ENCODE data around the gene CIDEB. TPM values are rescaled to one million over a fixed set of nuclear protein-coding genes. Genes with fewer than 3 reads are reported as not detected.

CIDEB gene
- total RNA-seq, 1 experiment from 2014 or later, result 0.22 TPM

DNA sequence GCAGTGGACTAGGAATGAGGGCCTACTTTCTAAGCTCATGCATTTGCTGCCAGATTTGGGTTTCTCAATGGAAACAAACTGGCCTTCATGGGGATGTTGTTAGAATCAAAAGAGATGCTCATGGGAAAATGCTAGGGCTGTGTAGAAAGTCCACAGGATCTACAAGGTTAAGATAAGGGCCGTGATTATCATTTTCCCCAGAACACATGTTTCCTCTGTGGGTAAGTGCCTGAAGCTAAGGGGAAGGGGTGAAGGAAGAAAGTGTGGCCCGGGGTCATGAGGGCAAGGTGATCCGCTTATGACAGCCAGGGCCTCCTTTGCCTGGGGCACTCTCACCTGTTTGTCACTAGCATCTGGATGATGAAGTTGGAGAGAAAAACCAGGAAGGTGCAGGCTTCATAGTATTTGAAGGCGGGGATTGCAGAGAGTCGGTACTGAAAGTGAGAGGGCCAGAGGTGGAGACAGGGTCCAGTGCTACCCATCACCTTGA, 17.3 kb upstream of the CIDEB start:
- ATAC-seq, result no peak
- Histone ChIP-seq H2AFZ (ENCODE audit: low read depth, low read length, poor library complexity, severe bottlenecking) (no peak overlapping the region), H3K9ac (ENCODE audit: low read length) (no peak overlapping the region), H3K4me2 (ENCODE audit: low read length) (no peak overlapping the region), H3K36me3 (ENCODE audit: control insufficient read depth in 1 of 2, insufficient read depth in 2 of 2, low read length in 2 of 2) (no peaks in the 10 kb centered on the region), H3K9me3 (ENCODE audit: control insufficient read depth in 1 of 2, insufficient read depth in 1 of 2, low read depth in 1 of 2, low read length in 2 of 2) (no peaks in the 10 kb centered on the region), H3K4me3 (replicated peaks in 1 of 2; ENCODE audit: low read depth in 1 of 2, low read length in 2 of 2) (no peak overlapping the region), H3K27me3 (ENCODE audit: insufficient read depth, low read length) (no peaks in the 10 kb centered on the region), H3K79me2 (ENCODE audit: insufficient read depth, low read length) (no peaks in the 10 kb centered on the region), H3K9me2 (ENCODE audit: insufficient read depth) (no peaks in the 10 kb centered on the region), H3K27ac (ENCODE audit: low read depth, low read length) (no peak overlapping the region), H4K20me1 (ENCODE audit: insufficient read depth) (no peaks in the 10 kb centered on the region), H3K4me1 (ENCODE audit: control insufficient read depth in 1 of 2, insufficient read depth in 2 of 2, low read length in 2 of 2) (no peaks in the 10 kb centered on the region)
- CTCF ChIA-PET, result interaction anchor here (0.8 to 4.3 kb wide), 3 partner anchors 8 to 107 kb away, joined by 3 to 28 read pairs (median 4); partner anchors contain the start of gene CIDEB
- intact Hi-C loops (cut with micrococcal nuclease), result no loop called here
- POLR2A ChIA-PET, result no interaction called here
- TF ChIP-seq TCF7L2 (IDR thresholded peaks at IDR 0.05; ENCODE audit: borderline replicate concordance, extremely low read depth, insufficient read depth, insufficient read length), result no peak
- no peak for TF ChIP-seq MAX (IDR thresholded peaks at IDR 0.05)
- no peak for TF ChIP-seq EZH2 (IDR thresholded peaks at IDR 0.05)
- no peak for TF ChIP-seq RAD21 (IDR thresholded peaks at IDR 0.05; ENCODE audit: low read depth)
- TF ChIP-seq CEBPB (IDR thresholded peaks at IDR 0.05; ENCODE audit: low read depth), result no peak
- no peak for TF ChIP-seq POLR2A (IDR thresholded peaks at IDR 0.05; ENCODE audit: borderline replicate concordance, extremely low read depth, insufficient read depth, insufficient read length)
- TF ChIP-seq FOSL1 (IDR thresholded peaks at IDR 0.05; ENCODE audit: low read depth), result no peak
- no peak for TF ChIP-seq SRF (IDR thresholded peaks at IDR 0.05; ENCODE audit: low read depth)
- TF ChIP-seq, protein P1, sequence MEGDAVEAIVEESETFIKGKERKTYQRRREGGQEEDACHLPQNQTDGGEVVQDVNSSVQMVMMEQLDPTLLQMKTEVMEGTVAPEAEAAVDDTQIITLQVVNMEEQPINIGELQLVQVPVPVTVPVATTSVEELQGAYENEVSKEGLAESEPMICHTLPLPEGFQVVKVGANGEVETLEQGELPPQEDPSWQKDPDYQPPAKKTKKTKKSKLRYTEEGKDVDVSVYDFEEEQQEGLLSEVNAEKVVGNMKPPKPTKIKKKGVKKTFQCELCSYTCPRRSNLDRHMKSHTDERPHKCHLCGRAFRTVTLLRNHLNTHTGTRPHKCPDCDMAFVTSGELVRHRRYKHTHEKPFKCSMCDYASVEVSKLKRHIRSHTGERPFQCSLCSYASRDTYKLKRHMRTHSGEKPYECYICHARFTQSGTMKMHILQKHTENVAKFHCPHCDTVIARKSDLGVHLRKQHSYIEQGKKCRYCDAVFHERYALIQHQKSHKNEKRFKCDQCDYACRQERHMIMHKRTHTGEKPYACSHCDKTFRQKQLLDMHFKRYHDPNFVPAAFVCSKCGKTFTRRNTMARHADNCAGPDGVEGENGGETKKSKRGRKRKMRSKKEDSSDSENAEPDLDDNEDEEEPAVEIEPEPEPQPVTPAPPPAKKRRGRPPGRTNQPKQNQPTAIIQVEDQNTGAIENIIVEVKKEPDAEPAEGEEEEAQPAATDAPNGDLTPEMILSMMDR (IDR thresholded peaks at IDR 0.05 in 2 of 3, conservative IDR thresholded peaks at IDR 0.05 in 1 of 3; ENCODE audit: borderline replicate concordance in 1 of 3, insufficient read depth in 1 of 3, low read depth in 2 of 3, low read length in 2 of 3), result no peak
- no peak for TF ChIP-seq ZNF274 (IDR thresholded peaks at IDR 0.05; ENCODE audit: low read depth, low read length)
- no peak for TF ChIP-seq CBX3 (IDR thresholded peaks at IDR 0.05; ENCODE audit: low read depth)
- no peak for TF ChIP-seq SP1 (IDR thresholded peaks at IDR 0.05; ENCODE audit: low read depth)
- no peak for TF ChIP-seq ELF1 (IDR thresholded peaks at IDR 0.05; ENCODE audit: borderline replicate concordance, low read depth)
- no peak for TF ChIP-seq SIN3A (IDR thresholded peaks at IDR 0.05; ENCODE audit: low read depth)
- no peak for TF ChIP-seq YY1 (IDR thresholded peaks at IDR 0.05; ENCODE audit: extremely low read depth, insufficient replicate concordance, low read depth, low read length)
- TF ChIP-seq POLR2AphosphoS5 (IDR thresholded peaks at IDR 0.05; ENCODE audit: low read depth, low read length), result no peak
- TF ChIP-seq EZH2phosphoT487 (IDR thresholded peaks at IDR 0.05; ENCODE audit: borderline replicate concordance), result no peak
- TF ChIP-seq ZBTB33 (IDR thresholded peaks at IDR 0.05; ENCODE audit: extremely low read depth, insufficient replicate concordance, low read length), result no peak
- no peak for TF ChIP-seq ATF3 (IDR thresholded peaks at IDR 0.05)
- RAD21 ChIA-PET (ENCODE audit: low non-redundant PET in 1 of 2, low total read pairs in 2 of 2, uncharacterized antibody in 2 of 2, unreplicated experiment in 2 of 2), result no interaction called here
- no TSS peak for BruUV-seq (replicated peaks)
- DNase-seq (ENCODE audit: low read depth, low spot score), result no peak

All from HCT116 (cell line).